GM12872 (cell line): Measurements from ENCODE around the gene MAP3K7.

Experiments
- CTCF ChIP-seq: IDR thresholded peaks from 3 replicates; pipeline ENCODE4 v1.5.1; 2011; ENCODE audit warnings: low read depth, mild to moderate bottlenecking, low read length, moderate library complexity; ENCODE audit not compliant: insufficient read depth

Gene MAP3K7

GRCh38 chr6:90574610-90575009 is 12.3 kb downstream of the MAP3K7 start:
- no peak for TF ChIP-seq CTCF

GRCh38 chr6:90573624-90574023 is 13.2 kb downstream of the MAP3K7 start:
- TF ChIP-seq CTCF, result no peak

GRCh38 chr6:90572856-90573255 is 14.0 kb downstream of the MAP3K7 start:
- no peak for TF ChIP-seq CTCF

GRCh38 chr6:90569223-90569622 is 17.6 kb downstream of the MAP3K7 start:
- TF ChIP-seq CTCF, result no peak

- no peak for TF ChIP-seq CTCF
Observed at GRCh38 chr6:90559931-90560330, 26.9 kb downstream of the MAP3K7 start.

- no peak for TF ChIP-seq CTCF
Observed at GRCh38 chr6:90557006-90557405, 29.9 kb downstream of the MAP3K7 start.

- no peak for TF ChIP-seq CTCF
Observed at GRCh38 chr6:90547991-90548390, 38.9 kb downstream of the MAP3K7 start.

- TF ChIP-seq CTCF, result no peak
Observed at GRCh38 chr6:90547079-90547478, 39.8 kb downstream of the MAP3K7 start.
